K562 (cell line): ENCODE results near the gene SFXN2. TPM values are rescaled to one million over a fixed set of nuclear protein-coding genes. Genes with fewer than 3 reads are reported as not detected.
A peak's percentile ranks its signal among the peaks of the same experiment; 100 is the strongest.

ENCODE experiments used
- ATAC-seq: fragments of 200-7000 bp; cut with Tn5 transposase; 3 replicates; pipeline ENCODE4 v1.9.1; 2020; ENCODE audit warnings: moderate library complexity
- BruUV-seq: library from RNA; stranded (reverse); fragments of 400-500 nt; replicated peaks from 2 replicates; lab custom pipeline; 2021; lab: Mats Ljungman, UMichigan
- CTCF ChIA-PET: fragments of 300-600 bp; formaldehyde crosslinking; extraction: SDS; loops from one replicate; lab custom pipeline; 2021; ENCODE audit warnings: low intra/inter-chr PET ratio; lab: Yijun Ruan, JAX
- POLR2A ChIA-PET: fragments of 300-600, 350-650 bp; sonication (Branson Sonifier 250); formaldehyde crosslinking; extraction: SDS; loops from one replicate; lab custom pipeline; 2021; ENCODE audit warnings: antibody characterized with exemption, inconsistent platforms; lab: Yijun Ruan, JAX
- DNase-seq, 4 experiments: peaks; one replicate each; pipeline versions ENCODE4 v3.0.0 to v3.0.0-alpha.2; 2011 to 2018; ENCODE audit warnings: low spot score in 3 of 4, mixed read lengths in 3 of 4; ENCODE audit errors: extremely low read depth in 1 of 4
- FAIRE-seq: peaks from 2 replicates; lab custom pipeline; 2011; peaks lifted over from hg19 to GRCh38; lab: Jason Lieb, UNC
- H2AFZ ChIP-seq: 2 replicates; pipeline ENCODE4 v1.6.0; 2011; ENCODE audit warnings: low read depth, low read length, control low read depth, inconsistent platforms
- H3K27ac ChIP-seq: fragments of 200-600 bp; 3 replicates; pipeline ENCODE4 v1.8.0; 2011; ENCODE audit warnings: low read depth, mild to moderate bottlenecking, control low read depth, inconsistent platforms, low read length, moderate library complexity, mixed read lengths; ENCODE audit errors: extremely low read depth
- H3K27me3 ChIP-seq, 2 experiments: fragments of 300-600 bp in 1 of 2; 2 replicates in 1 of 2; 3 replicates in 1 of 2; pipeline versions ENCODE4 v1.6.0 to v1.8.0; 2011; ENCODE audit warnings: inconsistent platforms in 2 of 2, low read length in 2 of 2, mild to moderate bottlenecking in 1 of 2, mixed read lengths in 1 of 2, moderate library complexity in 1 of 2; ENCODE audit not compliant: control insufficient read depth in 2 of 2, insufficient read depth in 2 of 2
- H3K36me3 ChIP-seq: fragments of 300-600 bp; 3 replicates; pipeline ENCODE4 v1.8.0; 2011; ENCODE audit warnings: mild to moderate bottlenecking, low read length, inconsistent platforms; ENCODE audit not compliant: control insufficient read depth, insufficient read depth
- H3K4me1 ChIP-seq, 2 experiments: fragments of 200-600 bp in 1 of 2; replicated peaks in 1 of 2; 2 replicates in 1 of 2; 3 replicates in 1 of 2; pipeline versions ENCODE4 v1.5.1 to v1.8.0; 2011; ENCODE audit warnings: inconsistent platforms in 2 of 2, low read length in 2 of 2, mild to moderate bottlenecking in 1 of 2, mixed read lengths in 1 of 2, moderate library complexity in 1 of 2; ENCODE audit not compliant: control insufficient read depth in 2 of 2, insufficient read depth in 2 of 2
- H3K4me2 ChIP-seq: 2 replicates; pipeline ENCODE4 v1.6.1; 2011; ENCODE audit warnings: low read length, control low read depth, inconsistent platforms, mixed read lengths; ENCODE audit not compliant: insufficient read depth
- H3K4me3 ChIP-seq: fragments of 200-600 bp; sonication (generic), shearing (Covaris generic); 2 replicates; pipeline ENCODE4 v1.5.1; 2016; ENCODE audit warnings: control low read depth, inconsistent platforms
- H3K79me2 ChIP-seq: fragments of 200-600 bp; 3 replicates; pipeline ENCODE4 v1.8.0; 2011; ENCODE audit warnings: low read length, inconsistent platforms; ENCODE audit not compliant: control insufficient read depth, insufficient read depth
- H3K9ac ChIP-seq, 2 experiments: 2 replicates each; pipeline versions ENCODE4 v1.6.0 to v1.6.1; 2011; ENCODE audit warnings: low read depth in 2 of 2, low read length in 2 of 2, control low read depth in 1 of 2, inconsistent platforms in 1 of 2, mild to moderate bottlenecking in 1 of 2, mixed read lengths in 1 of 2; ENCODE audit not compliant: insufficient read depth in 1 of 2
- H3K9me1 ChIP-seq: one replicate; pipeline ENCODE4 v1.6.0; 2011; ENCODE audit warnings: inconsistent platforms, mild to moderate bottlenecking, low read length, moderate library complexity; ENCODE audit not compliant: control insufficient read depth, insufficient read depth
- H3K9me3 ChIP-seq: replicated peaks from 2 replicates; pipeline ENCODE4 v1.5.1; 2011; ENCODE audit warnings: low read depth, low read length, inconsistent platforms; ENCODE audit not compliant: control insufficient read depth, insufficient read depth
- H4K20me1 ChIP-seq: replicated peaks from 2 replicates; pipeline ENCODE4 v1.6.1; 2011; ENCODE audit warnings: low read length, inconsistent platforms, mixed read lengths; ENCODE audit not compliant: control insufficient read depth, insufficient read depth
- BCOR ChIP-seq: fragments of 450-650 bp; IDR thresholded peaks from 2 replicates; pipeline ENCODE4 v1.6.1; 2016
- EHMT2 ChIP-seq: fragments of 450-650 bp; IDR thresholded peaks from 2 replicates; pipeline ENCODE4 v1.6.1; 2018; ENCODE audit warnings: antibody characterized with exemption
- ESRRA ChIP-seq: fragments of 450-650 bp; IDR thresholded peaks from 2 replicates; pipeline ENCODE4 v1.6.1; 2014; ENCODE audit warnings: low read depth, mild to moderate bottlenecking, moderate library complexity, borderline replicate concordance
- MYNN ChIP-seq, 2 experiments: sonication (generic); formaldehyde crosslinking in 1 of 2; IDR thresholded peaks; 2 replicates each; pipeline versions ENCODE4 v1.5.0 to v1.6.1; 2016 to 2020; ENCODE audit warnings: antibody characterized with exemption in 1 of 2, missing genetic modification reagents in 1 of 2
- NONO ChIP-seq, 2 experiments: fragments of 200-400 bp in 1 of 2; fragments of 450-650 bp in 1 of 2; formaldehyde crosslinking in 1 of 2; IDR thresholded peaks; 2 replicates each; pipeline ENCODE4 v1.6.1; 2017; ENCODE audit warnings: low read depth in 2 of 2, mild to moderate bottlenecking in 2 of 2, moderate library complexity in 2 of 2, low read length in 1 of 2
- NUFIP1 ChIP-seq: fragments of 450-650 bp; IDR thresholded peaks from 2 replicates; pipeline ENCODE4 v1.6.1; 2018; ENCODE audit not compliant: partially characterized antibody
- RBM25 ChIP-seq: fragments of 200-400 bp; formaldehyde crosslinking; IDR thresholded peaks from 2 replicates; pipeline ENCODE4 v1.6.1; 2018; ENCODE audit warnings: low read length, low read depth, moderate library complexity; ENCODE audit not compliant: severe bottlenecking
- SPI1 ChIP-seq: IDR thresholded peaks from 2 replicates; pipeline ENCODE4 v1.6.1; 2011; ENCODE audit warnings: low read depth, low read length, control low read depth, borderline replicate concordance
- ZNF274 ChIP-seq: IDR thresholded peaks from 2 replicates; pipeline ENCODE4 v1.6.1; 2011; ENCODE audit warnings: low read depth, mild to moderate bottlenecking, low read length, moderate library complexity, borderline replicate concordance
- ZNF511 ChIP-seq: sonication (generic); formaldehyde crosslinking; IDR thresholded peaks from 2 replicates; pipeline ENCODE4 v1.8.0; 2022; ENCODE audit warnings: mild to moderate bottlenecking, missing genetic modification reagents
- ZNF586 ChIP-seq: fragments of 450-650 bp; formaldehyde crosslinking; conservative IDR thresholded peaks from 2 replicates; pipeline ENCODE4 v1.4.0; 2020; ENCODE audit warnings: mild to moderate bottlenecking, moderate library complexity
- WGBS: fragments of 100-300 bp; shearing (Covaris generic); methylation state at CpG from one replicate; pipeline ENCODE4 v1.1.6; 2016; ENCODE audit warnings: low coverage, mixed read lengths; ENCODE audit not compliant: insufficient coverage; ENCODE audit errors: missing lambda C conversion rate; 5-methylcytosine and 5-hydroxymethylcytosine counted together
- in situ Hi-C: fragments of 300-500 bp; cut with MboI; formaldehyde crosslinking; loops from 4 replicates; pipeline ENCODE4 v1.15.0; 2018; ENCODE audit warnings: inconsistent platforms, mixed read lengths
- intact Hi-C: fragments of 100-400 bp; cut with micrococcal nuclease; formaldehyde crosslinking; loops from 2 replicates; pipeline ENCODE4 v1.14.2; 2022
- polyA plus RNA-seq, 8 experiments: library from polyadenylated mRNA; depleted of rRNA in 4 of 8; stranded (reverse) in 5 of 8; unstranded in 3 of 8; fragments of >200 nt; fragmentation: Nextera tagmentation in 2 of 8; fragmentation: Illumina TruSeq in 1 of 8; extraction: Ambion mirVana in 2 of 8; extraction: Trizol in 1 of 8; gene quantifications; 2 replicates each; pipeline versions ENCODE4 v1.2.1 to v1.2.3, GENCODE V29; 2011 to 2014; ENCODE audit warnings: inconsistent platforms in 1 of 8, missing spikeins in 1 of 8
- total RNA-seq, 7 experiments: library from RNA; depleted of rRNA in 6 of 7; stranded (reverse); fragments of >200 nt in 6 of 7; fragmentation: Illumina TruSeq in 2 of 7; extraction: Trizol in 2 of 7; gene quantifications; 2 replicates each; pipeline versions ENCODE4 v1.2.1 to v1.2.3, GENCODE V29; 2011 to 2021; ENCODE audit warnings: low replicate concordance in 1 of 7

SFXN2 gene
- total and polyA plus RNA-seq, 9 of the 15 experiments (the other 6 are each of a cell fraction or from before 2014, with no cell fraction given): 7.3 to 23.8 (median 15.7) TPM

- TF ChIP-seq ZNF274 (no peak), MYNN (IDR thresholded peaks at IDR 0.05) (0 out of 2 replicates have a peak, but pooled peaks have one; percentile 20), MYNN (CRISPR knock-in tag; IDR thresholded peaks at IDR 0.05) (no peak), NONO (IDR thresholded peaks at IDR 0.05; ENCODE audit: low read depth in 2 of 2, low read length in 1 of 2) (0 out of 4 replicates have a peak, but pooled peaks of 1 of the 2 experiments have one; percentile 15), EHMT2 (no peak)
- TF ChIP-seq, all 486 proteins: peak for 17
Measured at GRCh38 chr10:102729029-102730026, 14.9 kb downstream of the SFXN2 start (continued).

- TF ChIP-seq NUFIP1 (no peak), ZNF586 (CRISPR knock-in tag) (no peak), BCOR (0 out of 2 replicates have a peak, but pooled peaks have one; percentile 20), SPI1 (no peak), RBM25 (peak; percentile 81), ESRRA (peak; percentile 75; the same call in 1 of the 2 replicates), ZNF511 (CRISPR knock-in tag) (no peak)
- BruUV-seq: no TSS peak
- H3K9me3 ChIP-seq: no peaks in the 10 kb centered on the region
- no peak overlapping the region for H2AFZ ChIP-seq
- no peak for DNase-seq
- 77% methylated on average over 4 of the region's 5 CpGs for WGBS
- peaks cover 10 to 11% of the 10 kb centered on the region in 2 experiments; a peak in 4 of 5 replicates for H3K4me1 ChIP-seq
- no peak for ATAC-seq
- no peaks in the 10 kb centered on the region for H3K79me2 ChIP-seq
- H3K4me2 ChIP-seq: no peak overlapping the region
- CTCF ChIA-PET: interaction anchor here (0.6 kb wide), 1 partner anchor 339 kb away, joined by 3 read pairs; no protein-coding TSS in a partner anchor
- H3K27me3 ChIP-seq: no peaks in the 10 kb centered on the region
- intact Hi-C loops: no loop called here
- POLR2A ChIA-PET: no interaction called here
- H3K4me3 ChIP-seq: no peak overlapping the region
- peaks cover 68% of the 10 kb centered on the region for H3K36me3 ChIP-seq
- no peak overlapping the region for H3K27ac ChIP-seq
- in situ Hi-C loops: no loop called here
- H3K9me1 ChIP-seq: no peaks in the 10 kb centered on the region
- FAIRE-seq: no peak
- no peak overlapping the region for H3K9ac ChIP-seq
- no peaks in the 10 kb centered on the region for H4K20me1 ChIP-seq
Measured at GRCh38 chr10:102731222-102731800, 16.9 kb downstream of the SFXN2 start.
